MM.1S (cell line): ENCODE data around the gene PNKD.

Experiments
- DNase-seq: peaks from one replicate; pipeline ENCODE4 v3.0.0-alpha.2; 2015
- H2AFZ ChIP-seq: fragments of 300-600 bp; sonication (generic); 2 replicates; pipeline ENCODE4 v1.6.0; 2016; ENCODE audit warnings: antibody characterized with exemption, low read length
- H3F3A ChIP-seq: fragments of 300-600 bp; sonication (generic); 2 replicates; pipeline ENCODE4 v1.6.1; 2016; ENCODE audit warnings: mild to moderate bottlenecking, antibody characterized with exemption, low read length, moderate library complexity, mixed read lengths; ENCODE audit not compliant: insufficient read depth
- H3K27ac ChIP-seq: fragments of 300-600 bp; sonication (generic); 2 replicates; pipeline ENCODE4 v1.5.1; 2016; ENCODE audit warnings: mild to moderate bottlenecking, low read length
- H3K27me3 ChIP-seq: fragments of 300-600 bp; sonication (generic); replicated peaks from 2 replicates; pipeline ENCODE4 v1.6.0; 2016; ENCODE audit warnings: low read length; ENCODE audit not compliant: insufficient read depth
- H3K36me3 ChIP-seq: fragments of 300-600 bp; sonication (generic); replicated peaks from 2 replicates; pipeline ENCODE4 v1.6.1; 2016; ENCODE audit warnings: mild to moderate bottlenecking, low read length, mixed read lengths; ENCODE audit not compliant: insufficient read depth
- H3K4me1 ChIP-seq: fragments of 300-600 bp; sonication (generic); 2 replicates; pipeline ENCODE4 v1.6.1; 2016; ENCODE audit warnings: low read length, mixed read lengths
- H3K4me2 ChIP-seq: fragments of 300-600 bp; sonication (generic); 2 replicates; pipeline ENCODE4 v1.6.0; 2016; ENCODE audit warnings: low read depth, low read length
- H3K4me3 ChIP-seq: fragments of 300-600 bp; sonication (generic); 2 replicates; pipeline ENCODE4 v1.5.1; 2016; ENCODE audit warnings: low read length, mixed read lengths
- H3K79me2 ChIP-seq: fragments of 300-600 bp; sonication (generic); 2 replicates; pipeline ENCODE4 v1.6.1; 2016; ENCODE audit warnings: mixed run types, low read length, mixed read lengths
- H3K9ac ChIP-seq: fragments of 300-600 bp; sonication (generic); 2 replicates; pipeline ENCODE4 v1.6.1; 2016; ENCODE audit warnings: low read length, mixed read lengths
- H3K9me2 ChIP-seq: fragments of 300-600 bp; sonication (generic); replicated peaks from 2 replicates; pipeline ENCODE4 v1.6.1; 2016; ENCODE audit warnings: mild to moderate bottlenecking, low read length, mixed read lengths; ENCODE audit not compliant: insufficient read depth
- H3K9me3 ChIP-seq: fragments of 300-600 bp; sonication (generic); replicated peaks from 2 replicates; pipeline ENCODE4 v1.6.1; 2016; ENCODE audit warnings: mild to moderate bottlenecking, low read length, mixed read lengths; ENCODE audit not compliant: insufficient read depth
- H4K20me1 ChIP-seq: fragments of 300-600 bp; sonication (generic); 2 replicates; pipeline ENCODE4 v1.6.1; 2016; ENCODE audit warnings: mild to moderate bottlenecking, low read length, moderate library complexity, mixed read lengths; ENCODE audit not compliant: insufficient read depth
- CTCF ChIP-seq: fragments of 300-600 bp; sonication (generic); IDR thresholded peaks from 2 replicates; pipeline ENCODE4 v1.5.1; 2016; ENCODE audit warnings: antibody characterized with exemption, low read length, mixed read lengths
- EZH2 ChIP-seq: fragments of 300-600 bp; sonication (generic); optimal IDR thresholded peaks from 2 replicates; pipeline ENCODE3; 2017; ENCODE audit warnings: low read depth, mild to moderate bottlenecking, antibody characterized with exemption, low read length, mixed read lengths
- EZH2phosphoT487 ChIP-seq: fragments of 300-600 bp; sonication (generic); IDR thresholded peaks from 2 replicates; pipeline ENCODE4 v1.6.1; 2018; ENCODE audit warnings: antibody characterized with exemption, low read length

The PNKD gene, protein sequence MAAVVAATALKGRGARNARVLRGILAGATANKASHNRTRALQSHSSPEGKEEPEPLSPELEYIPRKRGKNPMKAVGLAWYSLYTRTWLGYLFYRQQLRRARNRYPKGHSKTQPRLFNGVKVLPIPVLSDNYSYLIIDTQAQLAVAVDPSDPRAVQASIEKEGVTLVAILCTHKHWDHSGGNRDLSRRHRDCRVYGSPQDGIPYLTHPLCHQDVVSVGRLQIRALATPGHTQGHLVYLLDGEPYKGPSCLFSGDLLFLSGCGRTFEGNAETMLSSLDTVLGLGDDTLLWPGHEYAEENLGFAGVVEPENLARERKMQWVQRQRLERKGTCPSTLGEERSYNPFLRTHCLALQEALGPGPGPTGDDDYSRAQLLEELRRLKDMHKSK

DNA sequence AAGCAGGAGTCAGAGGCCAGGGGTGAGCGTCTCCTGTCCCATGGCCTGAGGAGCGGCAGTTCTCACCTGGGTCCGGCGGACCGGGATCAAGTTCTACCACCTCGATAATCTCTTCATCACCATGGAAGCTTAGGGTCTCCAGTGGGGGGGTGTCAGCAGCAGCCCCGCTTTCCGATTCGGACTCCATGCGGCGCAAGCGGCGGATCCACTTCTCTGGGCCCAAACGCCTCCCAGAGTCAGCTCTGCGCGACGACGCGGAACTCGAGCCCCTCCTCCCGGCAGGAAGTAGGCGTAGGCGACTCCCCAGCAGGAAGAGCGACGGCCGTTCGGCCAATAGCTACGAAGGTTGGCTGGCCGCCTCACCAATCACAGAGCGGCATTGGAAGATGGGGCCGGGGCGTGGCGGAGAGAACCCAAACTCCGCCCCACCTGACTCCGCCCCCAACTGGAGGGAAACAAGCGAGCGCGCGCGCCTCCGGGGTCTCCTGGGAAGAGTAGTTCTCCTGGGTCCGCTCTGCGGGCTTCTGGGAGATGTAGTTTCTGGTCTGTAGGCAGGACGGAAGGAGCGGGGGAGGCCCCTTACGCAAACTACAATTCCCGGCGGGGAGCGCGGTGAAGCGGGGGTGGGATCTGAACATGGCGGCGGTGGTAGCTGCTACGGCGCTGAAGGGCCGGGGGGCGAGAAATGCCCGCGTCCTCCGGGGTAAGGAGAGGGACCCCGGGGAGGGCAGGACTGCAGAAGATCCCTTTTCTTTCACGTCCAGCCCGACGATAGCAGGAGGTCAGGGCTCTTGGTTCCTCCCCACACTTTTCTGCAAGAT lies at the start of gene PNKD, which contains the start of gene AAMP:
Gene PNKD (plus strand): TSS at position 620 of the 821 bp plus-strand sequence. CDS start 17 bp downstream, at position 637.
Gene AAMP (minus strand): TSS at position 238 of the 821 bp plus-strand sequence. CDS start 51 bp downstream, at position 187.
- peak within 1 kb of the TSS; percentile 23; the same call in 1 of the 2 replicates for H3K27ac ChIP-seq
- H3K9ac ChIP-seq: peak within 1 kb of the TSS; percentile 77
- H3K4me3 ChIP-seq: peak within 1 kb of the TSS; percentile 98
- peaks cover 49% of the 10 kb centered on the region for H3K79me2 ChIP-seq
- peaks cover 3% of the 10 kb centered on the region; the same call in 1 of the 2 replicates for H3K4me1 ChIP-seq
- TF ChIP-seq CTCF: peak; percentile 14; the same call in 1 of the 2 replicates
- no peak for TF ChIP-seq EZH2phosphoT487
- H3K36me3 ChIP-seq: no peaks in the 10 kb centered on the region; the same call in 1 of the 2 replicates
- H4K20me1 ChIP-seq: no peaks in the 10 kb centered on the region
- no peaks in the 10 kb centered on the region; the same call in 1 of the 2 replicates for H3F3A ChIP-seq
- H2AFZ ChIP-seq: peak within 1 kb of the TSS; percentile 73
- DNase-seq: peak; percentile 99
- no peaks in the 10 kb centered on the region for H3K27me3 ChIP-seq
- peak within 1 kb of the TSS; percentile 95 for H3K4me2 ChIP-seq
- no peaks in the 10 kb centered on the region for H3K9me2 ChIP-seq
- H3K9me3 ChIP-seq: no peaks in the 10 kb centered on the region

- H3K36me3 ChIP-seq: peaks cover 14% of the 10 kb centered on the region; the same call in 1 of the 2 replicates
Measured at GRCh38 chr2:218221000-218221399, 49.3 kb upstream of the PNKD start.

DNA sequence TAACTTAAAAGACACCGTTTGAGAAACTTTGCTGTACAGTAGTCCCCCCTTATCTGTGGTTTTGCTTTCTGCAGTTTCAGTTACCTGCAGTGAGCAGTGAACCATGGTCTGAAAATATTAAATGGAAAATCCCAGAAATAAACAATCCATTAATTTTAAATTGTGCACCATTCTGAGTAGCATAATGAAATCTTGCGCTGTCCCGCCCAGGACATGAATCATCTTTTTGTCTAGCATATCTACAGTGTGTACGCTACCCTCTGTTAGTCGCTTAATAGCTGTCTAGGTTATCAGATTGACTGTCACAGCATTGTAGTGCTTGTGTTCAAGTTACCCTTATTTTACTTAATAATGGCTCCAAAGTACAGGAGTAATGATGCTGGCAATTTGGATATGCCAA lies 47.3 kb upstream of the PNKD start:
- peaks cover 14% of the 10 kb centered on the region; the same call in 1 of the 2 replicates for H3K36me3 ChIP-seq
- no peaks in the 10 kb centered on the region for H3K9me3 ChIP-seq
- H3K9ac ChIP-seq: no peak overlapping the region
- no peak for DNase-seq
- H3K4me3 ChIP-seq: no peak overlapping the region
- H3K4me2 ChIP-seq: peak overlapping the region; percentile 88; the same call in 1 of the 2 replicates
- no peaks in the 10 kb centered on the region for H3K9me2 ChIP-seq
- peaks cover 99% of the 10 kb centered on the region for H3K79me2 ChIP-seq
- H3F3A ChIP-seq: peaks cover 83% of the 10 kb centered on the region
- H3K4me1 ChIP-seq: peaks cover 66% of the 10 kb centered on the region
- no peaks in the 10 kb centered on the region for H3K27me3 ChIP-seq
- TF ChIP-seq EZH2phosphoT487 (no peak), EZH2 (no peak), CTCF (no peak)
- no peak overlapping the region for H2AFZ ChIP-seq
- H3K27ac ChIP-seq: peak overlapping the region; percentile 85; the same call in 1 of the 2 replicates
- H4K20me1 ChIP-seq: peaks cover 11% of the 10 kb centered on the region; the same call in 1 of the 2 replicates

More at GRCh38 chr2:218221000-218221399, 49.3 kb upstream of the PNKD start:
- Histone ChIP-seq H3K4me3 (peak overlapping the region; percentile 94), H3K9me3 (no peaks in the 10 kb centered on the region), H3K9ac (peak overlapping the region; percentile 92; the same call in 1 of the 2 replicates), H3K27me3 (no peaks in the 10 kb centered on the region), H4K20me1 (peaks cover 11% of the 10 kb centered on the region; the same call in 1 of the 2 replicates), H3F3A (peaks cover 84% of the 10 kb centered on the region), H3K27ac (peak overlapping the region; percentile 85; the same call in 1 of the 2 replicates), H3K4me2 (peak overlapping the region; percentile 88), H3K4me1 (peaks cover 58% of the 10 kb centered on the region), H3K79me2 (peaks cover 98% of the 10 kb centered on the region), H3K9me2 (no peaks in the 10 kb centered on the region), H2AFZ (no peak overlapping the region)
- no peak for DNase-seq
- TF ChIP-seq EZH2 (no peak), CTCF (no peak), EZH2phosphoT487 (no peak)
